ENCODE results near the gene CXCR4.

GRCh38 chr2:136117391-136117841 is 533 bp downstream of the CXCR4 start:
- TF ChIP-seq CTCF (IDR thresholded peaks at IDR 0.05), result no peak
- TF ChIP-seq POLR2A (IDR thresholded peaks at IDR 0.05), result no peak

Data from Peyer's patch (tissue), 4 donors.